IPS-18c (cell line): ENCODE measurements around the gene SOX9.

Experiments used
- H3K4me3 ChIP-seq: 2 replicates; pipeline ENCODE4 v1.7.0; 2013; ENCODE audit warnings: low read depth, mild to moderate bottlenecking, low read length, moderate library complexity; ENCODE audit not compliant: insufficient read depth
- H3K9me3 ChIP-seq: one replicate; pipeline ENCODE4 v1.6.1; 2013; ENCODE audit warnings: mild to moderate bottlenecking, low read length, moderate library complexity; ENCODE audit not compliant: control insufficient read depth, insufficient read depth

Gene SOX9

GRCh38 chr17:72167593-72167992 is 46.8 kb downstream of the SOX9 start:
- no peaks in the 10 kb centered on the region for H3K9me3 ChIP-seq
- no peak overlapping the region for H3K4me3 ChIP-seq

- Histone ChIP-seq H3K9me3 (no peaks in the 10 kb centered on the region), H3K4me3 (no peak overlapping the region)
Observed at GRCh38 chr17:72169823-72170222, 49.0 kb downstream of the SOX9 start.

- no peaks in the 10 kb centered on the region for H3K9me3 ChIP-seq
Observed at GRCh38 chr17:72171703-72172667, 51.2 kb downstream of the SOX9 start.

GRCh38 chr17:72173499-72174116 is 52.8 kb downstream of the SOX9 start:
- H3K9me3 ChIP-seq, result no peaks in the 10 kb centered on the region
- H3K4me3 ChIP-seq, result no peak overlapping the region

More at GRCh38 chr17:72171703-72172667, 51.2 kb downstream of the SOX9 start:
- no peak overlapping the region for H3K4me3 ChIP-seq

GRCh38 chr17:72175263-72175662 is 54.4 kb downstream of the SOX9 start:
- Histone ChIP-seq H3K4me3 (no peak overlapping the region), H3K9me3 (no peaks in the 10 kb centered on the region)
